ENCODE results near the gene ZNF213.

Gene ZNF213

DNA sequence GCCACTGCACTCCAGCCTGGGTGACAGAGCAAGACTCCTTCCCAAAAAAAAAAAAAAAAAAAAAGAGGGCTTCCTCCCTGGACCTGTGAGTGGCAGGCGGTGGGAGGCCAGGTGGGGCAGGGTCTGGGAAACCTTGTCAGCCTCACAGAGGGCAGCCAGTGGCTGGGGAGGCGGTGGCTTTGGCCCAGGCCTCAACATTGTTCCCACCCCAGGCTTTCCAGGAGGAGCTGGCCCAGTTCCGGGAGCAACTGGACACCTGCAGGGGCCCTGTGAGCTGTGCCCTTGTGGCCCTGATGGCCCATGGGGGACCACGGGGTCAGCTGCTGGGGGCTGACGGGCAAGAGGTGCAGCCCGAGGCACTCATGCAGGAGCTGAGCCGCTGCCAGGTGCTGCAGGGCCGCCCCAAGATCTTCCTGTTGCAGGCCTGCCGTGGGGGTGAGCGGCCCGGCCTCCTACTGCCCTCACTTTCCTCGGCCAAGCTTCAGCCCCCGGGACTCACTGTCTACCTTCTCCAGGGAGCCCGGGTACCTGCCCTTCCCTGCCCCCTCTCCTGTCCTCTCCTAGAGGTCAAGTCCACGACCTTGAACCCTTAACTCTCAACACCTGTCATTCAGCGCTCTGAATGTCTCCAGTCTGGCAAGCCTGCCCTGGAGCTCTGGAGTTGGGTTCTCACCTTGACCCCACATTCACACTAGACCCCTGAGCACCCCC is 12.4 kb downstream of the ZNF213 start:
- no peak for DNase-seq (ENCODE audit: low spot score)
- TF ChIP-seq, protein P1, sequence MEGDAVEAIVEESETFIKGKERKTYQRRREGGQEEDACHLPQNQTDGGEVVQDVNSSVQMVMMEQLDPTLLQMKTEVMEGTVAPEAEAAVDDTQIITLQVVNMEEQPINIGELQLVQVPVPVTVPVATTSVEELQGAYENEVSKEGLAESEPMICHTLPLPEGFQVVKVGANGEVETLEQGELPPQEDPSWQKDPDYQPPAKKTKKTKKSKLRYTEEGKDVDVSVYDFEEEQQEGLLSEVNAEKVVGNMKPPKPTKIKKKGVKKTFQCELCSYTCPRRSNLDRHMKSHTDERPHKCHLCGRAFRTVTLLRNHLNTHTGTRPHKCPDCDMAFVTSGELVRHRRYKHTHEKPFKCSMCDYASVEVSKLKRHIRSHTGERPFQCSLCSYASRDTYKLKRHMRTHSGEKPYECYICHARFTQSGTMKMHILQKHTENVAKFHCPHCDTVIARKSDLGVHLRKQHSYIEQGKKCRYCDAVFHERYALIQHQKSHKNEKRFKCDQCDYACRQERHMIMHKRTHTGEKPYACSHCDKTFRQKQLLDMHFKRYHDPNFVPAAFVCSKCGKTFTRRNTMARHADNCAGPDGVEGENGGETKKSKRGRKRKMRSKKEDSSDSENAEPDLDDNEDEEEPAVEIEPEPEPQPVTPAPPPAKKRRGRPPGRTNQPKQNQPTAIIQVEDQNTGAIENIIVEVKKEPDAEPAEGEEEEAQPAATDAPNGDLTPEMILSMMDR (IDR thresholded peaks at IDR 0.05; ENCODE audit: extremely low read depth, missing control alignments) = no peak

DNA sequence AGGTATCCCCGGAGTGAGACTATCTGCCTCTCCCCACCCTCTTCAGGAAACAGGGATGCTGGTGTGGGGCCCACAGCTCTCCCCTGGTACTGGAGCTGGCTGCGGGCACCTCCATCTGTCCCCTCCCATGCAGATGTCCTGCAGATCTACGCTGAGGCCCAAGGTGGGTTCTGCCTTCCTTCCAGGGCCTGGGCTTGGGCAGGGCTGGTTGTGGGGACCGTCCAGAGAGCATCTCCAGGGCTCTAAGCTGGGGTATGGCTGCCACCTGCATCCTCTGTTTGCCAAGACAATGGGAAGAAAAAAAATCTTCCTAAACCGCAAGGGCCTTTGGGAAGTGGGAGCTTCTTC is 12.9 kb downstream of the ZNF213 start:
- TF ChIP-seq, protein P1 (IDR thresholded peaks at IDR 0.05; ENCODE audit: extremely low read depth, missing control alignments) = no peak
- no peak for DNase-seq (ENCODE audit: low spot score)

DNA sequence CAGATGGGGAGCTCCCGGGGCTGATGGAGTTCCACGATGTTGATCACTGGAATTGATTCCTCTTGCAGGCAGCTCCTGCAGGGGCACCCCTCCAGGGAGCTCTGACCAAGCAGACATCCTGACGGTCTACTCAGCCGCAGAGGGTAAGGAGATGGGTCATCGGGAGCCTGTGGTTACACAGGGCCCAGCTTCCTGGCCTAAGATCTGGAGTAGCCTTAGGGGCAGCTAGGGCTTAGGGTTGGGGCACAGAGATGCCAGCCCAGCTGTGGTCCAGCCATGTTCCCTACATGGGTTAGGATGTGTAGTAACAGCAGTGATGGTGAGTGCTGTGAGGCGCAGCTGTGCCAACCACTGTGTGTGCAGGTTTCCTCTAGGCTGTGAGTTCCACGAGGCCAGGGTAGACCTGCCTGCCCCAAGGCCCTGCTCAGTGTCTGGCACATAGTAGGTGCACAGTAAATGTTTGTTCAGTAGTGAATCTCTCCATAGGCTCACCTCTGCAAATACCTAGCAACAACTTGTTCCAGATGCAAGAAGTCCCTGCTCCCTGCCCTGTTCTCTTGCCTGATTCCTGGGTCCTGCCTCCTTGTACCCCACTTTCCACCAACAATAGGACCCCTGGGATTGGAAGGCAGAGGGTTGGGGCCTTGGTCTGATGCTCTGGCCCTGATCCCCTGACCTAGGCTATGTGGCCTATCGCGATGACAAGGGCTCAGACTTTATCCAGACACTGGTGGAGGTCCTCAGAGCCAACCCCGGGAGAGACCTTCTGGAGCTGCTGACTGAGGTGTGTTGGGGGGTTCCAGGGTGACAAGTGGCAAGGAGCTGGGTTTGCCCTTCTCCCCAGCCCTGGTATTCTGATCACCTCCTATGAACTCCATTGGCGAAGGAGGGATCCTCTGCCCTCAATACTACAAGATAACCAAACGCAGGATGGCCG is 13.7 kb downstream of the ZNF213 start:
- TF ChIP-seq, protein P1 (IDR thresholded peaks at IDR 0.05; ENCODE audit: extremely low read depth, missing control alignments) = no peak
- peak; percentile 11 for DNase-seq (ENCODE audit: low spot score)

DNA sequence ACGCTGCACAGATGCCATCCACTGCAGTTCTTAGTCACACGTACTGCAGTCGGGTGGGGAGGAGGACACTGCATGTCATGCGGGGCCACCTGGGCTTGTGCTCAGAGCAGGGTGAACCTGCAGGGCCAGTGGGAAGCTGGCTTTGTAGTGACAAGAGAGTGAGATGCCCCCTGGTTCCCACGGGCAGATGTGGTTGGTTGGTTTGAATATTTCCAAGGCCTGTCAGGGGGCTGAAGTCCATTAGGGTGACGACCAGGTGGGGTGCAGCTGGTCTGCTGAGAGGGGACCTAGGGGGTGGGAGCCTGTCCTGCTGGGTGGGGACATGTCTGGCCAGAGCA is 14.3 kb downstream of the ZNF213 start:
- peak; percentile 14 for DNase-seq (ENCODE audit: low spot score)
- TF ChIP-seq, protein P1 (IDR thresholded peaks at IDR 0.05; ENCODE audit: extremely low read depth, missing control alignments) = no peak

DNA sequence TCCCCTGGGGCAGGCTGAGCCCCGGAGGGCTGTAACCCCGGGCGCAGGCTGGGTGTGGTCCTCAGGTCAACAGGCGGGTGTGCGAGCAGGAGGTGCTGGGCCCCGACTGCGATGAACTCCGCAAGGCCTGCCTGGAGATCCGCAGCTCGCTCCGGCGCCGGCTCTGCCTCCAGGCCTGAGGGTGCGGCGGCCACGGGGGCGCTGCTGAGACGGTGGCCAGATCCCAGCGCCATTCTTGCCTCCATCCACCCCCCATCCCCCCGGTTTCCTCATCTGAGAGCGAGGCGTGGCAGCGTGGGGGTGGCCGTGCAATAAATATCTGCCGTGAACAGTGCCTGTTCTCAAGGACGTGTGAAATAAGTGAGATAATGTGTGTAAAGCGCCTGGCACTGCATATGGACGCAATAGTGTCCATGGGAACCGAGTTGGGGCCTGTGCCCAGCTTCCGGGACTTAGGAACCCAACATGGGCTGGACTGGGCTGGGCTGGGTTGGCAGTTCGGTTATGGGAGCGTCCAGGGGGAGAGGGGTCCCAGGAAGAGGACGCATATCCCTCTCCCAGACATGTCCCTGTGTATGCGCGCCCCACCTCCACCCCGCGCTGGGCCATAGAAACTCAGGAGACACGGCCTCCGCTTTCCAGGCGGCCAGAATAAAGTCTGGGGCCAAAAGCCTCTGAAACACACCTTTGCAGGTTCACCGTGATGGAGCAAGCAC is 15.0 kb downstream of the ZNF213 start:
- DNase-seq (ENCODE audit: low spot score) = peak; percentile 84
- TF ChIP-seq, protein P1 (IDR thresholded peaks at IDR 0.05; ENCODE audit: extremely low read depth, missing control alignments) = peak; percentile 61

DNA sequence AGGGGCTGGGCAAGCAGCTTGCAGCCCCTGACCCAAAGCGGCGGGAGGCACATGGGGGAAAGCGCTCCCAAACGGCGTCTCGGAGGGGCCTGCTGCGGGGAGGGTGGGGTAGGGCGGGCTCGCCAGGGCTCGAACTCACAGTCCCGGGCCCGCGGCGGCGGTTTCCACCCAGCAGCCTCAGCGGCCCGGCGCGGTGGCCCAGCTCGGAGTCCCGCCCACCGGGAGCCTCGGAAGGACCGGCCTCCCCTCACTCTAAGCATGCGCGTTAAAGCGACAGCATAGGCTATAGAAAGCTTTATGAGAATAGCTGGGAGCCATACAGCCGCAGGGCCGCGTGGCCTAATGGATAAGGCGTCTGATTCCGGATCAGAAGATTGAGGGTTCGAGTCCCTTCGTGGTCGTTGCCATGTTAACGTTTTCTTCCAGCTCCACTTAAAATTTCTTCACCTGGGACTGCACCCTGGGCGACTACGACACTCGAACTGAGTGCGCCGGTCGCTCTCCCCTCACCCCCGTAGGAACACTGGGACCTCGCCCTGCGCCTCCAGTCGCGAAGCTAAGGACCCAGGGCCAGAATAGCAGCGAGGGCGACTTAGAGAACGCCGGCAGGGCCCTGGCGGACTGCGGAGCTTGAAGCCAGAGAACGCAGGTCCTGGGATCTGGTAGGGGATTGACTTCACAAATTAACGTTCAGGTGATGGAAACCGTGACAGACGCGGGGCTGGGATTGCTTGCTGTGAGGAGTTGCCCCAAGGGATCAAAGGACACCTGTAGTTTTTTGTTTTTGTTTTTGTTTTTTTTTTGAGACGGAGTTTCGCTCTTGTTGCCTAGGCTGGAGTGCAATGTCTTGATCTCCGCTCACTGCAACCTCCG is 15.8 kb downstream of the ZNF213 start:
- peak; percentile 98 for DNase-seq (ENCODE audit: low spot score)
- TF ChIP-seq, protein P1 (IDR thresholded peaks at IDR 0.05; ENCODE audit: extremely low read depth, missing control alignments) = no peak

Data from GM20000 (cell line).